SIG-M5 (cell line): ENCODE measurements around the gene HSPG2.
A peak's percentile ranks its signal among the peaks of the same experiment; 100 is the strongest.

Experiments
- DNase-seq: peaks from one replicate; lab custom pipeline; 2025; lab: John Stamatoyannopoulos, UW

Gene HSPG2

DNA sequence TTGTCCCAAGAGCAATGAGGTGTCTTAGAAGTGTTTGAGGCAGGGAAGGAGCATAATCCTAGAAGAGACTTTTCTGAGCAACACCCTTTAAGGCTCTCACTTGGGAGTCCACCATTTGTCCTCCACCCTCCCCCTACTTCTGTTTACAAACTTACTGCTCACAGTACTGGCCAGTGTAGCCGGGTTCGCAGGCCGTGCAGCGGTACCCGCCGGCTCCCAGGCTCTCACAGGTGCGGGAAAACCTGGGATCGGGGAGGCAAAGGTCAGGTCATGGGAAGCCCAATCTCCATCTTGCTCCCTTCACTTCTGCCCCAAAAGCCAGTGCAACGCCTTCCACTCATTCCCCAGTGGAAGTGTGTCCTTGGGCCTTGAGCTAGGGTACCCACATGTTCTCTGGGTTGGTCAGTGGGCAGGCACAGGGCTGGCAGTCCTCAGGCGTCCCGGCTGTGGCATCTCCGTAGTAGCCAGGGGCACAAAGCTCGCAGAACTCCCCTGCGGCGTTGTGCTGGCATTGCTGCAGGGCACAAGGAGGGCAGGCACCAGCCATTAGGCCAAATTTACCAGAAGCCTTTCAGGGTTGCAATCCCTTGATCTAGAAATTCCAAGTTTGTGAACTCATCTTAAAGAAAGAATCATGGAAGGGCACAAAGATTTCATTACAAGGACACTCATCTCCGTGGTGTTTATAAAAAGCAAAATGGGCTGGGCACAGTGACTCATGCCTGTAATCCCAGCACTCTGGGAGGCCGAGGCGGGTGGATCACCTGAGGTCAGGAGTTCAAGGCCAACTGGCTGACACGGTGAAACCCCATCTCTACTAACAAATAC, 75.3 kb downstream of the HSPG2 start:
- no peak for DNase-seq

DNA sequence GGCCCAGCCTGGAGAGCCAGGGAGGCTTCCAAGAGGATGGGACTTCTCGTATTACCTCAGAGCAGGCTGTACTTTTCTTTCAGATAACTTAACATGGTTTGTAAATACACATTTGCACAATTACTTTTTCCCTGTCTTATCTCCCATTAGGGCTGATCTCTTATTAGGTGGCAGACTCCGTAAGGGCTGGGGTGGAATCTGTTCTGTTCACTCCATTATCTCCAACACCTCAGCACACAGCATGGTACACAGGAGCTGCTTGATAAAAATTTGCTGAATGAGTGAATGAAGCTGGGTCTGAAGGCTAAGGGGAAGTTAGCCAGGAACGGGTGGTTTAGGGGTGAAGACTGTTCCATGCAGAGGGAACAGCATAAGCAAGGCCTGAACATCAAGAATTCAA, 76.1 kb downstream of the HSPG2 start:
- no peak for DNase-seq

DNA sequence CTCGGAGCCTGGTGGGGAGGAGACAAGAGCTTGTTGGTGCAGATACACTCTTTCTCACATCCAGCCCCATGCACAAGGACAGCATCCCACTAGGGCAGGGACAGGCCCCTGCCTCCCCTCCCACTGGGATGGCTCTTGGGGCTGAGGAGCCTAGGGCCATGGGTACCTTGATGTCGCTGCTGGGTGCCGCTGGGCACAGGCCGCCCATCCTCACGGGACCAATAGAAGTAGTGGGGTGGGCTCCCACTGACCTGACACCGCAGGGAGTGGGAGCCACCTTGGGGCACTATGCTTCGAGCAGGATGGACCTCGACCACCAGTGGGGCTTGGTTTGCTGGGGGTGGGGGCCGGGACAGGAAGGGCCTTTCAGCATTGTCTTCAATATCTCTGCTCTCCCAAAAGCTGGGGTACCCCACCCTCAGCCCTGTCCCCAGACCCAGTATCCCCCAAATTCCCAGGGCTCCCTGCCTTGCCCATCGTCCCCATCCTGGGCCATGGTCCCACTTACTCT, 77.4 kb downstream of the HSPG2 start:
- no peak for DNase-seq

DNA sequence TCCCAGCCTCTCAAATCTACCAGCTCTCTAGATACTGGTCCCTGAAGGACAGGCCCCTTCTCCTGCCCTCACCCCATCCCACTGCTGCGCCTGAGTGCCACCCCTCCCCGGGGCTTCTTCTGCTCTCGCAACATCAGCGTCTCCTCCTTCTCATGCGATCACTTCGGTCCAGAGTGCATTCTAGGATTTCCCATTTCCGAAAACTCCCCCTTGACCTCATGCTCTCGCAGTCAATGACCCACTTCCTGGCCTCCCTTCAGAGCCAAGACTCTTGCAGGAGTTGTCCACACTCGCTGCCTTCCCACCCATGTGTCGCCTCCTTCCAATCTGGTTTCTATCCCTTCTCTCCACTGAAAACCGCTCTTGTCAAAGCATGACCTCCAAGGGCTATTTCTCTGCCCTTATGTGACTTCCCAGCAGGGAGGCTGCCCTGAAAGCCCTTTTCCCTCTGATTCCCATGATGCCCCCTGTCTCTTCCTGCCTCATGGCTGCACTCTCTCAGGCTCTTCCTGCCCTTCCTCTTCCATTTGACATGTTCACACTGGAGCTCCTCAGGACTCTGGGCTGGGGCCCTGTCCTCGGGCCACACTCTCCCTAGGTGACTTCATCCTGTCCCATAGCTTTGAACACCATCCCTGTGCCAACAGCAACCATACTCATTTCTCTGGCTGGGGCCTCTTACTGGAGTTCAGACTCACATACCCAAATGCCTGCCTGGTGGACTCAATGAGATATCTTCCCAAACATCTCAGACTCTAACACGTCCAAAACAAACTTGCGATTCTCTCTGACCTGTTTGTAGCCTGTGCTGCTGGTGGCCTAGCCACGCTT, 79.1 kb downstream of the HSPG2 start:
- no peak for DNase-seq

DNA sequence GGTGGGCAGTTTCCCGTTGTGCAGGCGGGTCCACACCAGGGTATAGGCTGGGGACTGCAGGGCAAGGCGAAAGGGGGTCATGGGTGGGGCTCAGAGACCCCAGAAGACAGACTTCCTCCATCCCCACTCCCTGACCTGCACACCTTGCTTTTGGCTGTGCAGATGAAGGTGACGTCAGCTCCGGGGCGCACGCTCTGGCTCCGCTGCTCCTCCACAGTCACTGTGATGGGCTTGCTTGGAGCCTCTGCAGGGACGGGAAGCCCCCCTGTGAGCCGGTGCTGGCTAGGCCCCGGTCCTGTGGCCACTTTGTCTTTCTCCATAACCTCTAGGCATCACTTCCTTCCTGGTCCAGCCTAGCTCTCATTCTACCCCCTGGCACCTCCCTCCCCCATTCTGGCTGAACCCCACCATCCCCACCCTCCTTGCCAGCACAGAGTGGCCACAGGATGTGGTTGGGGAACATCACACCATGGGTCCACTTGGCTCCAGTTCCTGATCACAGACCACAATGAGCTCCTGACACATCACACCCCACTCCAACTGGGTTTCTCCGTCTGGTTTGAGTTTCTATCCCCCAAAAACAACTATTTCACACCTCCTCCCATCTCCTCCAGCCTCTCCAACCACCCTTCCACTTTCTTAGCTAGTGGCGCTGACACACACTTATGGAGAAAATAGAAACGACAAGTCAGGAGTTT, 79.8 kb downstream of the HSPG2 start:
- DNase-seq: no peak

DNA sequence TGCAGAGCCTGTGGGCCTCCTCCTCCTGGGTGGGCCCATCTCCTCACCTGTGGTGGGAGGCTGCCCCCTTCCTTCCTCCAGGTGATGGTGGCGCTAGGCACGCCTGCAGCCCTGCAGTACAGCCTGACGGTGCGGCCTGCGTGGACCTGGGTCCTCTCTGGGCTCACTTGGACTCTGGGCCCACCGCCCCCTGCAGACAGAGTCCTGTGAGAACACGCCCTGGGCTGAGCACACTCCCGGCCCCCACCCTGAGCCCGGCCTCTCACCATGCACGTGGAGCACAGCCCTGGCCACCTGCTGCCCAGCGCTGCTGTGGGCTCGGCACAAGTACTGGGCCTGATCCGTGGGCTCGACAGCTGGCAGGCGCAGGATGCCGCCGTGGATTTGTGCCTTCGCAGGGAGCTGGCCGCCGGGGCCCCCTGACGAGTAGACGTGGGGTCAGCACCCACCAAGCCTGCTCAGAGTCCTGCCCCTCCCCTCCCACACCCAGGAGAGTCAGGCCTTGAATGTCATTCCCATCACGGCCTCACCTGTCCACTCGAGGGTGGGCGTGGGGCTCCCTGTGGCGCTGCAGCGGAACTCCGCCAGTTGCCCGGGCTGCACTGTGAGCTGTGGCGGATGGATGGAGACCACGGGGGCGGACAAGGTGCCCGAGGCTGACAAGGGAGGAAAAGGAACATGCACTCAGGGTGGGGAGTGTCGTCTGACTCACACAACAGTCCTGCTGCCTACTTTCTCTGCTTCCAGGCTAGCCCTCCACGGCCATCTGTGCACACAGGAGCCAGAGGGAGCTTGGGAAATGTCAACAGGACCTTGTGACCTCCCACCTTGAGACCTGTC, 81.6 kb downstream of the HSPG2 start:
- no peak for DNase-seq

DNA sequence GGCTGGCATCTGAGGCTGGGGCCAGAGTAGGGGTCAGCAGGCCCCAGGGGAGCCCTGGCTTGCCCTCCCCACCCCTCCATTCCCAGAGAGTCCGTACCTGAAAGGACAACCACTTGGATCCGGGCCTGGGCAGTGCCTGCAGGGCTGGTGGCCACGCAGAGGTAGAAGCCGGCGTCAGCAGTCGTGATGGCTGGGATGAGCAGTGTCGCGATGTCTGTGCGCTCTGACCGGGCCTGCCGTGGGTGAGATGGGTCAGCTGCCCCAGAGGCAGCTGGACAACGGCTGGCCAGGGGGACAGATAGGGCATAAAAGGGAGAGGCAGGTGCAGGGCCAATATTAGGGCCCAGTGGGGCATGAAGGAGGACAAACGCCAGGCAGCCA, 82.4 kb downstream of the HSPG2 start:
- DNase-seq: no peak

DNA sequence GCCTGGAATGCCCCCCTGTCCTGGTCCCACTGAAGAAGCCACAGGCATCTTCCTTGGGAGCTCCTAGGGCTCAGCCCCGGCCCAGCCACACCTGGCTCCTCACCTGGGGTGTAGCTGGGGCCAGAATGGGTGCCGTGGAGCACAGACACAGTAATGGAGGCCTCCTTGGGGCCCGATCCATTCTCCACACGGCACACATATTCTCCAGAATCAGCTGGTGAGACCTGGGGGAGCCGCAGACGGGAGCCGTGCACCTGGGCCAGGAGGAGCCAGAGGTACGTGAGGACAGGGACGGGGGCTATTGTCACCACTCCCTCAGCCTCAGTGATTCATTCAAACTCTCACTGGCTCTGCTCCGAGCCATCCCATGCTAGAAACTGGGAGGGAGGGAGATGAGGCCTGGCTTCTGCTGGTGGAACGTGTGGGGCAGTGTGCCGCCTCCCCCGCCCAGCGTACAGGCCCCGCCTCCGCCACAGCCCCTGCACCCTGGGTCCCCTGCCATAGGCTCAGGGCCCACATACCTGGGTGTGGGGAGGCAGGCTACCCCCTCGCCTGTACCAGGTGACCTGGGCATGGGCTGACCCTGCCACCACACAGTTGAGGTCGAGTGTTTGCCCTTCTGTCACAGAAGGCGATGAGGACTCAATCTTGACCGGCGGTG, 82.9 kb downstream of the HSPG2 start:
- DNase-seq: no peak

DNA sequence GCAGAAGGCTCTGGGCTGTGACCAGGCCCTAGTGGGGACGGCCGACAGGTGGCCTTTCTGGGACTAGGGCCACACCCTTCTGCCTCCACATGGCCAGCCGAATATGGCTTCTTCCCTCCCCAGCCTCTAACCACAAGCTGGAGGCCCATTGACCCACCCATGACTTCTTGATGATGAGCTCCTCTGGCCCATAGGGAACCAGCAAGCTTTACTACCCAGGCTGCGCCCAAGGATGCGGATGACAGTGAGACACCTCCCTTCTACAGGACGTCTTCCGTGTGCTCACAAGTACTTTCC, 84.0 kb downstream of the HSPG2 start:
- DNase-seq: no peak

DNA sequence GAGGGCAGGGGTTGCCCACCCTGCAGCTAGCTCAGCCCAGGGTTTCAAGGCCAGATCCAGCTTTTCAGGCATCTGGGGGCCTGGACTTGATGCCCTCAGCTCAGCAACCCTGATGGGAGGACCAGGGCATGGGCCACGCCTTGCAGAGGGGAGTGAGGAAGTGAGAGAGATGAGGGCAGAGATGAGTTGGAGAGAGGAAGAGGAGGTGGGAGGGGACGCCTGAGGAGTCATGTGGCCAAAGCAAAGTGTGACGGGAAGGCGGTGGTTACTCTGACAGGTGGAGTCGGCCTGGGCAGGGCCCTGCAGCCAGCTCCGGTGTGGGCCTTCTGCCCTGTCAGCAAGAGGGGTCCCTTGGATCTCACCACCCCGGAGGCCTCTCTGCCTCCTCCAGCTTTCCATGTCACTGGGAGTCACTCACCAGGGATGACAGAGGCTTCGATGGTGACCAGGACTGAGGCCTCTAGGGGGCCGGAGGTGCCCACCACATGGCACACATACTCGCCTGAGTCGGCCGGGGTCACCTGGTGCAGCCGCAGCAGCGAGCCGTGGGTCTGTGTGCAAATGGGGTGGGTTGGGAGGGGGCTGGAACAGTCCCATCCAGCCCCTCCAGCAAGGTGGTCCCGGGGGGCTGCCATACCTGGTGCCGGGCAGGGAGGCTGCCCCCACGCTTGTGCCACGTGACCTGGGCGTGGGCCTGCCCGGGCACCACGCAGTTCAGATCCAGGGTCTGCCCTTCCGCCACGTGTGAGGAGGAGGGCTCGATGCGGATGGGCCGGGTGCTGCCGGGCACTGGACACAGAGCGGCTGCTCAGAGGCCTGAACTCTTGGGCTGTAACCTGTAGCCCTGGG, 84.6 kb downstream of the HSPG2 start:
- DNase-seq: peak; percentile 7

DNA sequence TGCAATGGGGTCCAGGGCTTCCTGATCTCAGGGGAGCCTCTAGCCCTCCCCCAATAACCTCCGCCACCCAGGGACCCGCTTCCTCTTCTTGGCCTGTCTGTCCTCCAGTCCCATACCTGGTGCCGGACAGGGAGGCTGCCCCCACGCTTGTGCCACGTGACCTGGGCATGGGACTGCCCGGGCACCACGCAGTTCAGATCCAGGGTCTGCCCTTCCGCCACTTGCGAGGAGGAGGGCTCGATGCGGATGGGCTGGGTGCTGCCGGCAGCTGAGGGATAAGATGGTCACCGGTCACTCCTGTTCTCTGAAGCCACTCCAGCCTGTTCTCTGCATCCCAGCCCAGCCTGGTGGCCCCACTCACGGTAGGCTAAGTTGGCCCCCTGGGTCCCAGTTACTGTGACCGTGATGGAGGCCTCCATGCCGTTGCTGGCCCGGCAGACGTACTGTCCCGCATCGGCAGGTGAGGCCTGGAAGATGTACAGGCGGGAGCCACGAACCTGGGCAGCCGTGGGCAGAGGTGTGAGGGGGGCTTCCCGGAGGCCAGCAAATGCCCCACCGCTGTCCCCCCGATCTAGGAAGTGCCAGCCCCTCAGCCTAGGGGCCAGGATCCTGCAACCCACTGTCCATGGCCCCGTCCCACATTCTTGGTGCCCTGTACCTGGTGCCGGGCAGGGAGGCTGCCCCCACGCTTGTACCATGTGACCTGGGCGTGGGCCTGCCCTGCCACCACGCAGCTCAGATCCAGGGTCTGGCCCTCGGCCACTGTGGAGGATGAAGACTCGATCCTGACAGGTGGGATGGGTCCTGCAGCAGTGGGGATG, 85.5 kb downstream of the HSPG2 start:
- no peak for DNase-seq

DNA sequence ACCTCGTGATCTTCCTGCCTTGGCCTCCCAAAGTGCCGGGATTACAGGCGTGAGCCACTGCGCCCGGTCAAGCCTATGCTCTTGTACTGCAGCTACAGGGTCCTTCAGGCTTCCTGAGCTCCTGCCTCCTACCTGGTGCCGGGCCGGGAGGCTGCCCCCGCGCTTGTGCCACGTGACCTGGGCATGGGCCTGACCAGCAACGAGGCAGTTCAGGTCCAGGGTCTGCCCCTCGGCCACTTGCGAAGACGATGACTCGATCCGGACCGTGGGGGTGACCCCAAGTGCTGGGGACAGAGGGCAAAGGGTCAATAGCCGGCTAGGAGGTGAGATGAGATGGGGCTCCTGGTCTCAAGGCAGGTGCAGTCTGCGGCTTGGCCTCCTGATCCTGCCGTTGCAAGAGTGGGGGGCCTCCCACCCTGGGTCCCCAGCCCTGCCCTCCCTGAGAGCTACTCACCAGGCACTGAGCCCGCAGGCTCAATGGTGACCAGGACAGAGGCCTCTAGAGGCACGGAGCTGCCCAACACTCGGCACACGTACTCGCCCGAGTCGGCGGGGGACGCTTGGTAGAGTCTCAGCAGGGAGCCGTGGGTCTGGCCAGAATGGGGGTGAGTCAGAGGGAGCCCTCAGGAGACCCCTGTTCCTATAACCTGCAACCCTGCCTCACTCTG, 87.1 kb downstream of the HSPG2 start:
- no peak for DNase-seq

DNA sequence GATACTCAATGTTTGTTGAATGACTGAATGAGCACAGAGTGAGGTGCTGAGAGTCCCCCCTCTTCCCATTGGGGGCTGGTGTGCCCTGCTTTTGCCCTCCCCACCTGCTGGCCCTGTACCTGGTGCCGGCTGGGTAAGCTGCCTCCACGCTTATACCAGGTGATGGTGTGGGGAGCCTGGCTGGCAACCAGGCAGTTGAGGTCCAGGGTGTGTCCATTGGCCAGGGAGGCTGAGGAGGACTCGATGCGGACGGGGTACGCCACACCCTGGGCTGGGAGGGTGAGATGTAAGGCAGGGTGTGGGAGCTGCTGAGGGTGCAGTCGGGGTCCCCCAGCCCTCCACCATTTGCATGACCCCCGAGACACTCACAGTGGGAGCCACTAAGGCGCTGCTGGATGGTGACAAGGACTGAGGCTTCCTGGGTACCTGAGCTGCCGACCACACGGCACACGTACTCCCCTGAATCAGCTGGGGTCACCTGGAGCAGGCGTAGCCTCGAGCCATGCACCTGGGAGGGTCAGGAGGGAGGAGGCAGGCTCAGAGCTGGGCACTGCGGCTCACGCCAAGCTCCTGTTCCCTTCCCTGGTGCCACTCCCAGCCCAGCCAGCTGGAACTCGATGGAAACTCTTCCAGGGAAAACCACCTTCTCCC, 88.5 kb downstream of the HSPG2 start:
- DNase-seq: no peak

DNA sequence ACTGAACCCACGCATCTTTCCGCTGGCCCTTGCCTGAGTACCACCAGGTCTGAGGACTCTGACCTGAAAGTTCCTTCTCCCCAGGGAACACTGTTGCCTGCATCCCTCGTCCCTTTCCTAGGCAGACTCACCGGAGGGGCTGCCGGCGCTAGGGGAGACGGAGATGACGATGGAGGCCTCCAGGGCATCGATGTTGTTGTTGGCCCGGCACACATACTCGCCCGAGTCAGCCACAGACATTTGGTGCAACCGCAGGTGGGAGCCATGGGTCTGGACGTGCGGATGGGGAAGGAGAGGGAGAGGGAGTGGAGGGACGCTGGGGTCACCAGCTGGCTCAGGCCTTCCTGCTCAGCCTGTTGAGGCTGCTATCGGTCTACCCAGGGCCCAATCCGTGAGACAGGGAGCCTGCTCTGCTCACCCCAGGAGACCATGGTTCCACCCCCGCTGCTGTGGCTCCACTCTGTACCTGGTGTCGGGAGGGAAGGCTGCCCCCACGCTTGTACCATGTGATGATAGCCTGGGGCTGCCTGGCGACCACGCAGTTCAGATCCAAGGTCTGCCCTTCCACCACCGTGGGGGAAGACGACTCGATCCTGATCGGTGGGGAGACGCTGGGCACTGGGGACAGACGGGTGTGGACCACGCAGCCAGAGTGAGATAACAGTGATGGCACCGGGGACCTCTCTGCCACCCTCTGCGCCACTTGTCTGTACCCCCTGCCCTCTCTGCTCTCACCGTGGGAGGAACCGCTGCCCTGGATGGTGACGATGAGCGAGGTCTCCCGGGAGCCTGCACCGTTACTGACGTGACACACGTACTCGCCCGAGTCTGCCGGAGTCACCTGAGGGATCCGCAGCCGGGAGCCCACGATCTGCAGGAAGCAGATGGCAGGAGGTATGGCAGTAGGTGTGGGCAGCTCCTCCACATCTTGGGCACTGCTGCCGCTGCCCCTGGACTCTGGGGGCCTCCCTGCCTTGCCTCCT, 89.6 kb downstream of the HSPG2 start:
- no peak for DNase-seq

DNA sequence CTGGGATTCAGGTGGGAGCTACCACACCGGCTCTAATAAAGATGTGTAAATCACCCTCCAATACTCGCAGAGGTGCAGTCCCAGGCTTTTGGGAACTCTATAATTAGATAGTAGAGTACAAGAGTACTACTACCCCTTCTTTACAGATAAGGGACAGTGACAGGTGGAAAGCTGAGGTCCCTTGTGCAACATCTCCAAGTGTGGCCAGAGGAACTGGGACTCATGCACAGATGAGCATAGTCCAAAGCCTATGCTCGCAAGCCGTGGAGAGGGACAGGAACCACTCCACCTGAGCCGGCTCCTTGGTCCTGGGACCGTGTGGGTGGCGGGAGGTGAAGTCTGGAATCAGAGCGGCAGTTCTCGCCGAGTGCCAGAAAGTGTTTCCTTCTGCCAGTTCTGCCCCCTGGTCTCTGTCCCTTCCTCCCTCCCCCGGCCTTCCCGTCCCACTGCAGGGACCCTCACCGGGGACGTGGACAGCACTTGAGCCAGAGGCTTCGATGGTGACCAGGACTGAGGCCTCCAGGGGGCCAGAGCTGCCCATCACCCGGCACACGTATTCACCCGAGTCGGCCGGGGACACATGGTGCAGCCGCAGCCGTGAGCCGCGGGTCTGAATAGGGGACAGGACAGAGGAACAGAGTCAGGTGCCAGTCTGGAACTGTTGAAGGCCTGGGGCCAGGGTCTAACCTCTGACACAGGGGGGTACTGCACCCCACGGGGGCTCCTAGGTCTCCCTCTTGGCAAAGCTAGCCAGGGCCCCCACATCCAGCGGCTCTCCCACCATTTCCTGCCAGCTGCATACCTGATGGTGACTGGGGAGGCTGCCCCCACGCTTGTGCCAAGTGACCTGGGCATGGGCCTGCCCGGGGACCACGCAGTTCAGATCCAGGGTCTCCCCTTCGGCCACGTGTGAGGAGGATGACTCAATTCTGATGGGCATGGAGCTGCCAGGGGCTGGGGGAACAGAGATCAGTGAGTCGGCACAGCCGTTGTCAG, 91.2 kb downstream of the HSPG2 start:
- no peak for DNase-seq

DNA sequence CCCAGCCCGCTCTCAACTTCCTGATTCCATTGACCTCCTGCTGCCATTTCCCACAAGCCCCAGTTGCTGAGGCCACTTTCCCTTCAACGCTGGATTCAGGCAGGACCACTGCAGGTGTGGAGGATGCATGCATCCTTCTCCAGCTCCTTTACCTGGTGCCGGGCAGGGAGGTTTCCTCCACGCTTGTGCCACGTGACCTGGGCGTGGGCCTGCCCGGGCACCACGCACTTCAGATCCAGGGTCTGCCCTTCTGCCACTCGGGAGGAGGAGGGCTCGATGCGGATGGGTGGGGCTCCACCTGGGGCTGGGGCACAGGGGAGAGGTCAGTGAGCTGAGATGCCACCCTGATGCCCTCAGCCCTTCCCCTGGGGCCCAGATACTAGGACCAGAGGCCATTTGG, 93.1 kb downstream of the HSPG2 start:
- no peak for DNase-seq
